IMR-90 (cell line): ENCODE data around the gene NCKAP5. TPM values are rescaled to one million over a fixed set of nuclear protein-coding genes. Genes with fewer than 3 reads are reported as not detected.

Experiments used
- ATAC-seq: fragments of 200-7000 bp; cut with Tn5 transposase; 2 replicates; pipeline ENCODE4 v1.9.1; 2020; ENCODE audit warnings: low read depth, mild to moderate bottlenecking, moderate library complexity
- BruUV-seq: library from RNA; stranded (reverse); fragments of 400-500 nt; replicated peaks from 2 replicates; lab custom pipeline; 2021; lab: Mats Ljungman, UMichigan
- CTCF ChIA-PET: fragments of 300-600 bp; formaldehyde crosslinking; extraction: SDS; loops from one replicate; lab custom pipeline; 2021; ENCODE audit warnings: antibody characterized with exemption; lab: Yijun Ruan, JAX
- POLR2A ChIA-PET: fragments of 300-600 bp; sonication (Branson Sonifier 250); formaldehyde crosslinking; loops from one replicate; lab custom pipeline; 2022; ENCODE audit warnings: antibody characterized with exemption; ENCODE audit not compliant: unreplicated experiment; lab: Charles Lee
- DNase-seq: peaks from one replicate; pipeline ENCODE4 v3.0.0; 2013
- H2AFZ ChIP-seq: replicated peaks from 2 replicates; pipeline ENCODE3; 2013; ENCODE audit warnings: low read length, mild to moderate bottlenecking; ENCODE audit not compliant: poor library complexity
- H2AK5ac ChIP-seq: 2 replicates; pipeline ENCODE4 v1.6.1; 2013; ENCODE audit warnings: low read depth, low read length, inconsistent platforms
- H2AK9ac ChIP-seq: replicated peaks from 2 replicates; pipeline ENCODE3; 2013; ENCODE audit warnings: mild to moderate bottlenecking, low read depth, low read length, moderate library complexity; ENCODE audit not compliant: poor library complexity
- H2BK120ac ChIP-seq: 2 replicates; pipeline ENCODE4 v1.6.1; 2013; ENCODE audit warnings: low read depth, low read length, inconsistent platforms
- H2BK15ac ChIP-seq: 3 replicates; pipeline ENCODE4 v1.6.1; 2013; ENCODE audit warnings: low read depth, low read length, inconsistent platforms
- H2BK20ac ChIP-seq: 2 replicates; pipeline ENCODE4 v1.6.1; 2013; ENCODE audit warnings: low read depth, mild to moderate bottlenecking, inconsistent platforms, low read length, moderate library complexity
- H2BK5ac ChIP-seq: 2 replicates; pipeline ENCODE4 v1.6.1; 2013; ENCODE audit warnings: mild to moderate bottlenecking, low read depth, low read length, inconsistent platforms; ENCODE audit not compliant: poor library complexity, severe bottlenecking
- H3K14ac ChIP-seq: replicated peaks from 2 replicates; pipeline ENCODE4 v1.6.1; 2013; ENCODE audit warnings: low read depth, low read length, inconsistent platforms
- H3K18ac ChIP-seq: 2 replicates; pipeline ENCODE4 v1.6.1; 2013; ENCODE audit warnings: low read depth, low read length, control low read depth
- H3K23ac ChIP-seq: 2 replicates; pipeline ENCODE4 v1.6.1; 2013; ENCODE audit warnings: low read depth, low read length, inconsistent platforms
- H3K27ac ChIP-seq: 2 replicates; pipeline ENCODE4 v1.5.1; 2013; ENCODE audit warnings: mild to moderate bottlenecking, control low read depth, low read length; ENCODE audit not compliant: insufficient read depth
- H3K27me3 ChIP-seq: 2 replicates; pipeline ENCODE4 v1.6.1; 2013; ENCODE audit warnings: low read length; ENCODE audit not compliant: control insufficient read depth, insufficient read depth
- H3K36me3 ChIP-seq: 2 replicates; pipeline ENCODE4 v1.6.1; 2013; ENCODE audit warnings: low read length, mixed read lengths; ENCODE audit not compliant: control insufficient read depth, insufficient read depth
- H3K4ac ChIP-seq: 2 replicates; pipeline ENCODE4 v1.6.1; 2013; ENCODE audit warnings: low read depth, low read length, inconsistent platforms
- H3K4me1 ChIP-seq: 2 replicates; pipeline ENCODE4 v1.6.1; 2013; ENCODE audit warnings: low read length, mixed read lengths; ENCODE audit not compliant: control insufficient read depth, insufficient read depth
- H3K4me2 ChIP-seq: 2 replicates; pipeline ENCODE4 v1.6.1; 2013; ENCODE audit warnings: low read depth, mild to moderate bottlenecking, control low read depth, low read length, moderate library complexity
- H3K4me3 ChIP-seq: 2 replicates; pipeline ENCODE4 v1.5.1; 2013; ENCODE audit warnings: low read depth, mild to moderate bottlenecking, control low read depth, low read length, moderate library complexity; ENCODE audit not compliant: insufficient read depth
- H3K56ac ChIP-seq: 2 replicates; pipeline ENCODE4 v1.6.1; 2013; ENCODE audit warnings: low read length, inconsistent platforms; ENCODE audit not compliant: insufficient read depth; ENCODE audit errors: extremely low read depth
- H3K79me1 ChIP-seq, 2 experiments: 2 replicates each; pipeline ENCODE4 v1.6.1; 2013; ENCODE audit warnings: low read length in 2 of 2, inconsistent platforms in 1 of 2, low read depth in 1 of 2
- H3K9ac ChIP-seq: 2 replicates; pipeline ENCODE4 v1.6.1; 2013; ENCODE audit warnings: low read depth, low read length, control low read depth
- H3K9me1 ChIP-seq: 2 replicates; pipeline ENCODE4 v1.6.1; 2013; ENCODE audit warnings: low read length, inconsistent platforms; ENCODE audit not compliant: insufficient read depth
- H3K9me3 ChIP-seq: 2 replicates; pipeline ENCODE4 v1.6.1; 2013; ENCODE audit warnings: low read length; ENCODE audit not compliant: control insufficient read depth, insufficient read depth
- H4K20me1 ChIP-seq: 2 replicates; pipeline ENCODE4 v1.6.1; 2013; ENCODE audit warnings: low read length, inconsistent platforms; ENCODE audit not compliant: insufficient read depth
- H4K5ac ChIP-seq: 2 replicates; pipeline ENCODE4 v1.6.1; 2013; ENCODE audit warnings: mild to moderate bottlenecking, low read depth, low read length, control low read depth
- H4K8ac ChIP-seq, 2 experiments: 2 replicates each; pipeline ENCODE4 v1.6.1; 2013; ENCODE audit warnings: low read depth in 2 of 2, low read length in 2 of 2, control low read depth in 1 of 2, inconsistent platforms in 1 of 2
- H4K91ac ChIP-seq: 2 replicates; pipeline ENCODE4 v1.6.1; 2013; ENCODE audit warnings: low read depth, low read length, inconsistent platforms; ENCODE audit not compliant: insufficient read depth
- ELK1 ChIP-seq: fragments of 150-350 bp; IDR thresholded peaks from 2 replicates; pipeline ENCODE4 v1.6.1; 2016; ENCODE audit warnings: low read depth, mild to moderate bottlenecking, low read length, moderate library complexity, borderline replicate concordance
- RAD21 ChIP-seq: IDR thresholded peaks from 2 replicates; pipeline ENCODE4 v1.6.1; 2012; ENCODE audit warnings: low read length, improper control_type of control experiment
- RCOR1 ChIP-seq: IDR thresholded peaks from 2 replicates; pipeline ENCODE4 v1.6.1; 2012; ENCODE audit warnings: mild to moderate bottlenecking, low read length, improper control_type of control experiment; ENCODE audit not compliant: insufficient replicate concordance
- WGBS, 2 experiments: methylation state at CpG; one replicate each; pipeline versions ENCODE4 v1.1.5 to v1.1.7; 2013; ENCODE audit warnings: missing lambda C conversion rate in 2 of 2; ENCODE audit not compliant: insufficient read length in 1 of 2; ENCODE audit errors: extremely low coverage in 2 of 2; 5-methylcytosine and 5-hydroxymethylcytosine counted together
- dilution Hi-C: fragments of 300-500 bp; cut with HindIII; formaldehyde crosslinking; loops from one replicate; pipeline ENCODE4 v1.14.3; 2018; ENCODE audit warnings: low sequenced_read_pairs; ENCODE audit not compliant: unreplicated experiment
- in situ Hi-C: fragments of 300-500 bp; cut with MboI; formaldehyde crosslinking; loops from 3 replicates; pipeline ENCODE4 v1.14.3; 2019; ENCODE audit warnings: low sequenced_read_pairs, inconsistent platforms, mixed read lengths
- intact Hi-C: fragments of 100-400 bp; cut with micrococcal nuclease; formaldehyde crosslinking; loops from 2 replicates; pipeline ENCODE4 v1.10.0; 2022
- polyA plus RNA-seq, 3 experiments: library from polyadenylated mRNA; depleted of rRNA; stranded (reverse); fragments of >200 nt; gene quantifications; 2 replicates each; pipeline ENCODE4 v1.2.3, GENCODE V29; 2012; ENCODE audit warnings: low replicate concordance in 1 of 3
- total RNA-seq: library from RNA; depleted of rRNA; stranded (reverse); fragments of >200 nt; gene quantifications from 2 replicates; pipeline ENCODE4 v1.2.3, GENCODE V29; 2012

The NCKAP5 gene
- total and polyA plus RNA-seq, 2 of the 4 experiments (the other 2 are of a cell fraction), result 2.7 to 3.9 TPM

DNA sequence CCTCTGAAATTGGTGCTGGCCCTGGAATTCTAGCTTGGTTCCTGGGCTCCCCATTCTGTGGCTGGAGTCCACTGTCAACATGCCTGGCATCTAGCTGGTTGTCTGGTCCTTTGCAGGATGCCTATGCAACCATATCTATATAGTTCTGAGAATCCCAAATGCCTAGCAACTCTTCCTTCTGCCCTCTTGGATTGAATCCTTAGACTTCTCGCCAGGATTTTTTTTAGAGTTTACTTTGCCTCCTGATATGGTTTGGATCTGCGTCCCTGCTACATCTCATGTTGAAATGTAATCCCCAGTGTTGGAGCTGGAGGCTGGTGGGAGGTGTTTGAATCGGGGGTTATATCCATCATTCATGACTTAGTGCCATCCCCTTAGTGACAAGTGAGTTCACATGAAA lies 833.3 kb downstream of the NCKAP5 start:
- in situ Hi-C loops, result no loop called here
- Histone ChIP-seq H3K79me1 (0 out of 4 replicates have a peak, but pooled peaks cover 0 to 3% of the 10 kb centered on the region in 2 experiments), H2AK5ac (no peak overlapping the region), H4K20me1 (no peaks in the 10 kb centered on the region), H3K18ac (no peak overlapping the region), H3K56ac (no peak overlapping the region), H2BK15ac (no peak overlapping the region), H4K5ac (no peak overlapping the region), H2AFZ (no peak overlapping the region), H3K27ac (no peak overlapping the region), H3K4me2 (no peak overlapping the region), H3K9me1 (no peaks in the 10 kb centered on the region; the same call in 1 of the 2 replicates), H3K23ac (no peak overlapping the region), H2BK5ac (no peak overlapping the region), H3K4me1 (no peaks in the 10 kb centered on the region), H2BK120ac (no peak overlapping the region), H3K9me3 (no peaks in the 10 kb centered on the region), H3K4me3 (no peak overlapping the region), H4K8ac (no peak overlapping the region), H3K36me3 (peaks cover 7% of the 10 kb centered on the region), H3K14ac (no peak overlapping the region), H3K4ac (no peak overlapping the region), H4K91ac (no peak overlapping the region), H2BK20ac (no peak overlapping the region), H3K27me3 (no peaks in the 10 kb centered on the region), H2AK9ac (no peak overlapping the region), H3K9ac (no peak overlapping the region)
- BruUV-seq, result no TSS peak
- intact Hi-C loops, result no loop called here
- dilution Hi-C loops, result no loop called here
- TF ChIP-seq RAD21, result no peak
- TF ChIP-seq ELK1, result no peak
- no peak for TF ChIP-seq RCOR1
- POLR2A ChIA-PET, result no interaction called here
- no peak for DNase-seq
- ATAC-seq, result no peak
- WGBS, 2 experiments, result no CpG with 5 or more reads among the region's 3 CpGs
- CTCF ChIA-PET, result interaction anchor here (1.4 kb wide), 1 partner anchor 84 kb away, joined by 3 read pairs; no protein-coding TSS in a partner anchor
